Calu3 (cell line): ENCODE results near the gene GNGT1. TPM values are rescaled to one million over a fixed set of nuclear protein-coding genes. Genes with fewer than 3 reads are reported as not detected.

ENCODE experiments used
- BruUV-seq: library from RNA; stranded (reverse); fragments of 400-500 nt; replicated peaks from 2 replicates; lab custom pipeline; 2021; lab: Mats Ljungman, UMichigan
- CTCF ChIA-PET: fragments of 300-600 bp; sonication (Branson Sonifier 250); formaldehyde crosslinking; loops from one replicate; lab custom pipeline; 2022; ENCODE audit warnings: antibody characterized with exemption; lab: Charles Lee
- DNase-seq: peaks from one replicate; pipeline ENCODE4 v3.0.0; 2022
- H3K27ac Mint-ChIP-seq: one replicate; pipeline ENCODE4 v1.8.0; 2022; ENCODE audit warnings: mixed read lengths; ENCODE audit not compliant: unreplicated experiment
- H3K27me3 Mint-ChIP-seq: one replicate; pipeline ENCODE4 v1.8.0; 2022; ENCODE audit warnings: mixed read lengths; ENCODE audit not compliant: unreplicated experiment
- H3K36me3 Mint-ChIP-seq: one replicate; pipeline ENCODE4 v1.8.0; 2022; ENCODE audit warnings: mild to moderate bottlenecking, moderate library complexity, mixed read lengths; ENCODE audit not compliant: insufficient read depth, unreplicated experiment
- H3K4me1 Mint-ChIP-seq: one replicate; pipeline ENCODE4 v1.8.0; 2022; ENCODE audit warnings: mild to moderate bottlenecking, low read depth, mixed read lengths; ENCODE audit not compliant: unreplicated experiment
- H3K4me3 Mint-ChIP-seq: one replicate; pipeline ENCODE4 v1.8.0; 2022; ENCODE audit warnings: mild to moderate bottlenecking, low read depth, moderate library complexity, mixed read lengths; ENCODE audit not compliant: unreplicated experiment
- H3K9me3 Mint-ChIP-seq: one replicate; pipeline ENCODE4 v1.8.0; 2022; ENCODE audit warnings: low read depth, mixed read lengths; ENCODE audit not compliant: unreplicated experiment
- intact Hi-C: fragments of 100-400 bp; cut with micrococcal nuclease; formaldehyde crosslinking; loops from one replicate; pipeline ENCODE4 v1.10.0; 2022; ENCODE audit not compliant: unreplicated experiment
- total RNA-seq: library from RNA; stranded (reverse); gene quantifications from 2 replicates; pipeline ENCODE4 v1.2.3, GENCODE V29; 2022
- TF ChIP-seq, protein P1 (sequence below): fragments of 200-600 bp; IDR thresholded peaks from one replicate; pipeline ENCODE4 v1.8.0; 2022; ENCODE audit warnings: antibody characterized with exemption; ENCODE audit not compliant: unreplicated experiment

The GNGT1 gene
- total RNA-seq, 1 experiment from 2014 or later: not detected

DNA sequence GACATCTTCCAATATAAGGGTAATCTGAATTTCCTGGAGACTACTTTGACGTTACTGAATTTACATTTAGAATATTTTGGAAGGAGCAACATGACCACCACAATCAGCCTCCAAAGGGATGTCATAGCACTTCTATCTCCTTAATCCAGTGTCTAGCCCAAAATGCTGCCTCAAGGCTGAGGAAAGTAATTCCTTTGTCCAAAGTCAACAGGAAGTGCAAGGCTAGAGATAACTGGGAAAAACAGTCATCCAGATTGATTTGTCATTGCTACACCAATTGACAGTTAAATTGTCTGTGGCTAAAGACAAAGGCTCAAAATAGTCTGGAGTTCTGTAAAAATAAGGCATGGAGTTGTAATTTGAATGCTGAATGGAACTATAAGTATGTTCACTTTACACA is 11.9 kb upstream of the GNGT1 start:
- BruUV-seq: no TSS peak
- TF ChIP-seq, protein P1, sequence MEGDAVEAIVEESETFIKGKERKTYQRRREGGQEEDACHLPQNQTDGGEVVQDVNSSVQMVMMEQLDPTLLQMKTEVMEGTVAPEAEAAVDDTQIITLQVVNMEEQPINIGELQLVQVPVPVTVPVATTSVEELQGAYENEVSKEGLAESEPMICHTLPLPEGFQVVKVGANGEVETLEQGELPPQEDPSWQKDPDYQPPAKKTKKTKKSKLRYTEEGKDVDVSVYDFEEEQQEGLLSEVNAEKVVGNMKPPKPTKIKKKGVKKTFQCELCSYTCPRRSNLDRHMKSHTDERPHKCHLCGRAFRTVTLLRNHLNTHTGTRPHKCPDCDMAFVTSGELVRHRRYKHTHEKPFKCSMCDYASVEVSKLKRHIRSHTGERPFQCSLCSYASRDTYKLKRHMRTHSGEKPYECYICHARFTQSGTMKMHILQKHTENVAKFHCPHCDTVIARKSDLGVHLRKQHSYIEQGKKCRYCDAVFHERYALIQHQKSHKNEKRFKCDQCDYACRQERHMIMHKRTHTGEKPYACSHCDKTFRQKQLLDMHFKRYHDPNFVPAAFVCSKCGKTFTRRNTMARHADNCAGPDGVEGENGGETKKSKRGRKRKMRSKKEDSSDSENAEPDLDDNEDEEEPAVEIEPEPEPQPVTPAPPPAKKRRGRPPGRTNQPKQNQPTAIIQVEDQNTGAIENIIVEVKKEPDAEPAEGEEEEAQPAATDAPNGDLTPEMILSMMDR: no peak
- Mint-ChIP-seq H3K9me3 (peaks cover 6% of the 10 kb centered on the region), H3K36me3 (peaks cover 20% of the 10 kb centered on the region), H3K27ac (no peak overlapping the region), H3K27me3 (no peaks in the 10 kb centered on the region), H3K4me3 (no peak overlapping the region), H3K4me1 (peaks cover 62% of the 10 kb centered on the region)
- CTCF ChIA-PET: no interaction called here
- no peak for DNase-seq
- intact Hi-C loops: loop anchor here (5.0 kb wide), 1 partner anchor 193 kb away; no protein-coding TSS in a partner anchor

DNA sequence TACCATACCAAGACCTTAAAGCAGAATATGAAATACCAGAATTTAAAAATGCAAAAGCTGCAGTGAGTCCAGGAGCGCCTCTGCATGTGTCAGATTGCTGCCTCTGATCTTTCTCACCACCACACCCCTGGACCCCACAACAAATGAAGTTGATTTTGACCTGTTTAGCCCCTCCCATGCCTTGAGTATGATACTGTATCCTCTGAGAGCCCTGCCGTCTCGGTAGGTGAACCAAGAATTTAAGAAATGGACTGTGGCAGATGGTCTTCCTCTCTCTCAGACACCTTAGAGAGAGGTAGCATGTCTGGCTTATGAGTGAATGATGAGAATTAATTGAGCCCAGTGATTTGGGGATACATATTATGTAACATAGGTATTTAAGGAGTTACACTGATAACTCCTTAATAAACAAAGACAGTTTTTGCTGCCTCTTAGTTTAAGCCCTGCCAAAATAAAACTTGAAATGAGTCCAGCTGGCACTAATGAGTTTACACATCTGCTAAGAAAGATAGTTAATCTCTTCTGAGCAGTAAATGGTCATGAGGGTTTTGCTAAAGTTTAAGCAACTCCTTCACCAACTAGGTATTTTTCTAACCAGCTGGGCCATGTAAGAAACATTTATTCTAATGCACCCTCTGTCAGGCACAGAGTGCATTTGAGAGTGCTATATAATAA is 11.3 kb upstream of the GNGT1 start:
- DNase-seq: no peak
- Mint-ChIP-seq H3K27ac (no peak overlapping the region), H3K9me3 (peaks cover 6% of the 10 kb centered on the region), H3K27me3 (no peaks in the 10 kb centered on the region), H3K4me3 (no peak overlapping the region), H3K4me1 (peaks cover 69% of the 10 kb centered on the region), H3K36me3 (peaks cover 16% of the 10 kb centered on the region)
- intact Hi-C loops: loop anchor here (5.0 kb wide), 1 partner anchor 192 kb away; no protein-coding TSS in a partner anchor
- BruUV-seq: no TSS peak
- CTCF ChIA-PET: no interaction called here
- TF ChIP-seq, protein P1: no peak

DNA sequence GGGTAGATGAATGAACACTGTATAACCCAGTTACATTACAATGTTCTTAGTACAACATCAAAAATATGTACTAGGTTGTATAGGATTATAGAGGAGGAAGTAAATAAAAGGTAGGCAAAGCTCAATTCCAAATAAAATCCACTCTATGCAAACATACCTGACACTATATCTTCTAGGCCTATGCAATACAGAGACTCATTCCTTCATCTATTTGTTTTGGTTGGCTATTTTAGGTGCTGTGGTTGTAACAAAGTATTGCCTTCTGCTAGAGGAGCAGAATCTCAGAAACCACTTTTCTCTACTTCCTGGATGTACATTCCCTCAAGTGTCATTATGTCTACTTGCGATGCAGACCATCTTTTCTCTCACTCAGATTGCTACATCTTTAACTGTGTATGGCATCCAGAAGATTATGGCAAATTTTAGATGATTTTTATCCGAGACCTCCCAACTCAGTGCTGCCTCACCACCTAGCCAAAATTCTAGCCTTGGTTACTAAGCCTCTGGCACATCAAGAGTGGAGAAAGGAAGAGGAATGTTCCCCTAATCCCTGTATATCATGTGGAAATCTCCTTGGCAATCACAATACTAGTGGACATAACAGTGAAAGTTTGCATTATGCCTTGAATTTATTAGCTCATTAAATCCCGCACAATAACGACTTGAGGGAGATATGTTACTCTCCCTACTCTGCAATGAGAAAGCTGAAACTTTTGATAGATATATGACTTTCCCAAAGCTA is 10.3 kb upstream of the GNGT1 start:
- Mint-ChIP-seq H3K4me1 (peaks cover 74% of the 10 kb centered on the region), H3K9me3 (peaks cover 6% of the 10 kb centered on the region), H3K27me3 (no peaks in the 10 kb centered on the region), H3K36me3 (peaks cover 7% of the 10 kb centered on the region), H3K27ac (no peak overlapping the region), H3K4me3 (no peak overlapping the region)
- intact Hi-C loops: no loop called here
- TF ChIP-seq, protein P1: no peak
- CTCF ChIA-PET: no interaction called here
- BruUV-seq: no TSS peak
- DNase-seq: no peak

DNA sequence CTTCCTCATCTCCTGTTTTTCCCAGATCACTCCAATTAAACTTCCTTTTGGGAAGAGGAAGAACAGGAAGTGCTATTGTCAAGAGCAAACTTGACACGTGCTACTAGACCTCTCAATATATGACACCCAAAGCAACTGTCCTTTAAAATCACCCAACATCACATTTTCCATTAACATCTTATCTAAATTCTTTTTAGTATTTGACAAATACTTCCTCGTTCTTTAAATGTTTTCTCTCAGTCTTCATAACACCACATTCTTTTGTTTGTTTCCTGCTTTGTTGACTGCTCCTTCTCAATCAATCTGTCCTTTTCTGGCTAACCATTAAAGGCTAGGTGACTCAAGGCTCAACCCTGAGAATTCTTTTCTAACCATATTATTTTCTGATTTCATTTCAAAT is 8.7 kb upstream of the GNGT1 start:
- intact Hi-C loops: no loop called here
- CTCF ChIA-PET: no interaction called here
- peak; percentile 19 for DNase-seq
- peaks cover 60% of the 10 kb centered on the region for H3K4me1 Mint-ChIP-seq
- no peaks in the 10 kb centered on the region for H3K27me3 Mint-ChIP-seq
- peak overlapping the region; percentile 3 for H3K4me3 Mint-ChIP-seq
- TF ChIP-seq, protein P1: no peak
- H3K27ac Mint-ChIP-seq: peak overlapping the region; percentile 94
- no TSS peak for BruUV-seq
- H3K9me3 Mint-ChIP-seq: peaks cover 6% of the 10 kb centered on the region
- peaks cover 7% of the 10 kb centered on the region for H3K36me3 Mint-ChIP-seq
